Activated CD4-positive, CD25-positive, alpha-beta regulatory T cell (primary cell): ENCODE results near the gene IGSF21.

Experiments
- DNase-seq, 4 experiments: peaks; one replicate each; lab custom pipeline; 2025; lab: John Stamatoyannopoulos, UW

Gene IGSF21

GRCh38 chr1:18229625-18230024 lies 122.0 kb downstream of the IGSF21 start:
- no peak for DNase-seq

- no peak for DNase-seq
Measured at GRCh38 chr1:18230321-18230720, 122.7 kb downstream of the IGSF21 start.

- no peak for DNase-seq
Measured at GRCh38 chr1:18230840-18231239, 123.2 kb downstream of the IGSF21 start.

DNA sequence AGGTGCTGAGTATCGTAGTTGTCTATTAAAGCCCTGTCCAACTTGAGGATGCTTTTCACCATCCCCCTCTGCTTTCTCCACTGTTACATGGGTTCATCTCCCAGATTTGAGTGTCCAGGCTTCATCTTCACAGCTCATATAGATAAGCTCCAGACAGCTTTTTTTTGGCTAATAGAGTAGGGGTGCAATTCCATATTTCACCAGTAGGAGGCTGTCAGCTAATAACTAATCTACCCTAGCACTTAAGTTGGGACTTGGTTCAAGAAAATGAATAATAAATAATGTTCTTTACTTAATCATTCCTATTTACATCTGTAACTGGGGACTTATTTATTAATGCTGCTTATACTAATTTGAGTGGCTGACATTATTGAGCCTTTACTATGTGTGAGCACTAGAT lies 124.5 kb downstream of the IGSF21 start:
- no peak for DNase-seq

DNA sequence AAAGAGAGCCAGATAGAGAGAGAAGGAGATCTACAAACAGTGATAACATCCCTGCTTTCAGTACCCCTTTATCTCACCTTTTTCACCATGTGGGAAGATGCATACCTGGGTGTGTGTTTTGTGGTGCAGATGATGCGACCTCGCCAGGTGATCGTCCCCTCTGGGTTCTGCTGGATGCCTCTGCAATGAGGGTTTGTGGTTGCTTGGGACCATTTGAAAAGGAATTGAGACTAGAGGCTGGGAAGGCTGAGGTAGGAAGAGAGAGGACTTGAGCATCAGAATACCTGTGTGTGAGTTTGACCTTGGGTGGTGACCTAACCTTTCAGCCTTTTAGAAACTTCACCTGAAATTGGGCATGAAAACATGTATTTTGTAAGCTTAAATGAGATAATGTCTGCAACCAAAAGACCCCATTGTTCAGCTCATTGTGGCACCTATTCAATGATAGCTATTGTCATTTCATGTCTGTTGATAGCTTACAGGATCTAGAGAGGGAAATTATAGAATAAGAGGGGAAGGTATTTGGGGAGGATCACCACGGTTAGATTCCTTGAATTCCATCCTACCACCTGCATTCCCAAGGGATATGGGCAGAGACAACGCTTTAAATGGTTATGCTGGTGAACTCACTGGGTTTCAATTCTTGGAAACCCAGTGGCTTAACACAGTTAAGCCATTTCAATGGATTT lies 125.7 kb downstream of the IGSF21 start:
- DNase-seq = no peak

- no peak for DNase-seq
Measured at GRCh38 chr1:18234790-18235242, 127.2 kb downstream of the IGSF21 start.

DNA sequence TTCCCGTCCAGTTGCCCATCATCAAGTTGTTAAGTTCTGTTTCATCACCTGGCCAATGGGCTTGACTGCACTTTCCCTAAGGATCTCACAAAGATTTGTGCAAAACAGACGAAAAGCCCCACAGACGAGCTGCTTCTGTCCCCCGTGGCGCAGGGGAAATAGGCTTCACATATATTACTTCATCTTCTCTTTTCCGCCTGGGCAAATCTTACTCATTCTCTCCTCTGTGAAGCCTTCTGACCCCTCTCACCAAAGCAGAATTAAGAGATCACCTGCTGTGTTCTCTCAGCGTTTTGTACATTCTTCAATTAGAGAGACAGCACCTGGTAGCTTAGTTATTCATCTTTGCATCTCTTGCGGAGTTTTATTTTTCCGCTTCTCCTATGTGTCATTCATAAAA lies 129.8 kb downstream of the IGSF21 start:
- DNase-seq = no peak

DNA sequence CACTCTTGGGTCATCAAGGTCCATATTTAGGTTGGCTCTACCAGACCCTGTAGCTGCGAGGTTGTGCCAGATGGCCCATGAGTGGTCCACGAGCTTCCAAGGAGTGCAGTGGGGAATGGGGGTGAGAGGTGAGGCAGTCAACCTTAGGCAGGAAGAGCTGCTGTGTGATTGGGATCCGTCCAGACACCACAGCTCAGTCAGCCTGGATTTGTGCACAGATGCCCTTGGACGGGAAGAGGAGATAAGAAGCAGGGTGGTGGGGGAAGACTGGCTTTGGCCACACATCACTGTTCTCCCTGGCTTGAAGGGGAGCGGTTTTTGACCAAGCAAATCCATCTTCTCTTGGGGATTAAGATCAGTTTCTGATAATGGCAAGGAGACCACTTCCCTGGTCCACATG lies 130.6 kb downstream of the IGSF21 start:
- no peak for DNase-seq

- DNase-seq = no peak
Measured at GRCh38 chr1:18239671-18240070, 132.1 kb downstream of the IGSF21 start.

DNA sequence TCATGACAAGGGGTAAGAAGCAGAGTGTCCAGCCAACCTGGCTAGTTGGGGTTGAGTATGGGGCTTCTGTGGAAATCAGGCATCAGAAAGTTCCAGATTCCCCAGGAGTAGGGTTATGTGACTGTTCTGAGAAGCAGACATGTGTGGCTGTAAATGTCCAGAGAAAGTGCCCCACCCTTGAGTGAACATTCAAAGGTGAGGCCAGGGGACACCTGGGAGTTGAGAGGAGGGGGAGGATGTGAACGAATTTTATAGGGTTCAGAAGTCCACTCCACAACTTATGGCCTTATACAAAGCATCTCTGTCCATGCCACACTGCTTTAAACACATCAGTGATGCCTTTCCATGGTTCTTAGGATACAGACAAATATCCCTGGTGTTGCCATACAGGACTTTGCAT lies 133.3 kb downstream of the IGSF21 start:
- DNase-seq = no peak

DNA sequence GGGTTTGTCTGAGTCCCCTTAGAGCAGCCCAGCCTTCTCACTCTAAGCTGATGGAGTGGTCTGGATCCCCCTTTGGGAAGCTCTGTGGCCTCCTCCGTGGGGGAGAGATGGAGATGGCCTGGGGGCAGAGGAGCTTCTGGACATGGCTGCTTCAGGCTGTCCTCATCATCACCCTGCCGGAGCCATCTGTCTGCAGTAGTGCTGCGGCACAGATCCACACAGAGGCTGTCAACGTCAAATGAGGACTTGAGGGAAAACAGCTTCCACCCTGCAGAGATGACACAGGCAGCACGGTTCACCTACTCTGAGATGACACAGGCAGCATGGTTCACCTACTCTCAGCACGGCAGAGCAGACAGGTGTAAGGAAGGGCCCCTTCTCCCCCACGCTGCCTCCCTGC lies 134.3 kb downstream of the IGSF21 start:
- no peak for DNase-seq

GRCh38 chr1:18243503-18244175 lies 136.0 kb downstream of the IGSF21 start:
- DNase-seq = no peak

- no peak for DNase-seq
Measured at GRCh38 chr1:18244762-18245161, 137.2 kb downstream of the IGSF21 start.

DNA sequence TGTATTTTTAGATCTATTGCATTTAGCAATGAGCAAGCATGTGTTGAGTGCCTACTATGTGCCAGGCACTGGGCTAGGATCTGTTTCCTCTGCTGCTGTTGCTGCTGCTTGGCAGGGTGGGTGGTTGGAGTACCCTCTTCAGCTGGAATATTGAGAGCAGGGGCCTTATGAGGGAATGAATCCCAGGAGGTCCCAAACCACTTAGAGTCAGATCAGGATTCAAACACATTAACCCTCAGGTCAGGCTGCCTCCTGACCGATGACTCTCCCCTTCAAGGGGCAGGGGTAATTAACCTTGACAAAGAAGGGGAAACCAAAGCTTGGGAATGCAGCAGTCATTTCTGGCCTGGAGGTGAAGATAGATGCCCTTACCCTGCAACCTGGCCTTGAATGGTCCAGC lies 138.0 kb downstream of the IGSF21 start:
- DNase-seq = no peak

GRCh38 chr1:18246543-18246942 lies 138.9 kb downstream of the IGSF21 start:
- DNase-seq = no peak

GRCh38 chr1:18247151-18247550 lies 139.6 kb downstream of the IGSF21 start:
- DNase-seq = no peak

DNA sequence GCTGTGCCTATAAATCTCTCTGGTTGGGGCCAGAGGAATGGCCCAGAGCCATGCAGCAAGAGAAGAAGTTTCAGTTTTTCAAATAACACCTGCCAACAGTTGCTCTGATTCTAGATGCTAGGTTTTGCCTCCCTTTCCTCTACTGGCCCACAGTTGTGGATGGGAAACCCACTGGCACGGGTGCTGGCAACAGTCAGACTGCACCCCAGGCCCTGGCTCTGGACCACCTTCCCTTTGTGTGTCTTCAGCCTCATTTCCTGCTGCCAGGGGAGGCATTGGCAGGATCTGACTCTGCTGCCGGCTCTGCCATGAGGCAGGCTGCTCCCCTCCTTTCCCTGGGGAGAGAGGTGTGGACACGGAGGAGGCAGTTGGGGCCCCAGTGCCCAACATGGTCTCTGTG lies 142.0 kb downstream of the IGSF21 start:
- no peak for DNase-seq

GRCh38 chr1:18253093-18253492 lies 145.5 kb downstream of the IGSF21 start:
- DNase-seq = no peak

- no peak for DNase-seq
Measured at GRCh38 chr1:18256282-18257235, 149.0 kb downstream of the IGSF21 start.

DNA sequence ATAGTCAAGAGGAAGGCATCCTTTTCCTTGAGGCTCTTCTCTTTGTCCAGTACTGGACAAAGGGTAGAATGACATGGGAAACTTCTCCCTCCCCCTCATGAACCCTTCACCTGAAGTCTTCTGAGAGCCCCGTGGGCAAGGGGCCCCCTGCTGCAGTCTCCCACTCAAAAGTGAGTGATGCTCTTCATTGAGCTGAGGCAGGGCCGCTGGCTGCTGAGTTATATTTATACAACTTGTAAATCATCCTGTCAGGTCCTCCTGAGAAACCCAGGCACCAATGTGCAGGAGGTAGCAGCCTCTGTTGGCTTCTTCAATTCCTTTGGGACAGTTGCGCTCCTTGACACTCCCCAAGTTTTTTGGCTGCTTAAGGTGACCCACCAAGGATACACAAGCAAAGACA lies 150.2 kb downstream of the IGSF21 start:
- no peak for DNase-seq

GRCh38 chr1:18261891-18262290 lies 154.3 kb downstream of the IGSF21 start:
- no peak for DNase-seq

GRCh38 chr1:18262726-18263125 lies 155.1 kb downstream of the IGSF21 start:
- DNase-seq = no peak
